GM21423 (cell line): ENCODE results near the gene OTUD6A.
"Not testable (repeated sequence)": the region's sequence is repeated elsewhere in the genome, so short reads cannot be mapped to it uniquely, and the experiment has no call there.

Source experiments
- ATAC-seq: cut with Tn5 transposase; IDR thresholded peaks from one replicate; pipeline ENCODE4 v1.9.1; 2021; ENCODE audit warnings: mild to moderate bottlenecking, moderate library complexity; ENCODE audit not compliant: unreplicated experiment

Gene OTUD6A

DNA sequence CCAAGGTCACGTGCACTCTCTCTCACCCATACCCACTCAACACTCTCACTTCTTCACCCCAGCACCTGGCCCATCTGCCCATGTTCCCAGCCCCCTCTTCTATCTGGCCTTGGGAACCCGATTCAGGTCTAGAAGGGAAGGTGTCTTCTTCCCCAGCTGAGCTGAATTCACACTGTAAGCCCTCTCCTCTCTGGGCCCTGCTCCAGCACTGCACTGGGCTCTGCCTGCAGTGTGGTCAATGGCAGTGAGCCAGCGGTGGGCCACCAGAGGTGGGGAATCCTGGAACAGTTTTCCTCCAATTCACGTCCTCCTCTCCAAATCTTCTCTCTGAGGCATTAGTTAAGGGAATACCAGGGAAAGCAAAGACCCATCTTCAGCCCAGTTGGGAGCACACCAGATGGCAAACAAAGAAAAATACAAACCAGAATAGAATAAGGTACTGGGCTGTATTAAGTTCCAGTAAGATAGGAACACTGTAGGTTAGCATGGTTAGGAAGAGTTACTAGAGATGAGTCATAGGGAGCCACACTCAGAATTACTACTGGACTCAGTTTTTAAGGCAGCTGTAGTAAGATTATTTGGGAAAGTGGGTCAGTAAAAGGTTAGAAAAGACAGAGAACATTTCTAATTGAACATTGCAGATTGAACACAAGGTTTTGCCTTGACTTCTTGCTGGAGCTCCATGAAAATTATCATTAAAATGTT, 17.6 kb upstream of the OTUD6A start:
- no peak for ATAC-seq

DNA sequence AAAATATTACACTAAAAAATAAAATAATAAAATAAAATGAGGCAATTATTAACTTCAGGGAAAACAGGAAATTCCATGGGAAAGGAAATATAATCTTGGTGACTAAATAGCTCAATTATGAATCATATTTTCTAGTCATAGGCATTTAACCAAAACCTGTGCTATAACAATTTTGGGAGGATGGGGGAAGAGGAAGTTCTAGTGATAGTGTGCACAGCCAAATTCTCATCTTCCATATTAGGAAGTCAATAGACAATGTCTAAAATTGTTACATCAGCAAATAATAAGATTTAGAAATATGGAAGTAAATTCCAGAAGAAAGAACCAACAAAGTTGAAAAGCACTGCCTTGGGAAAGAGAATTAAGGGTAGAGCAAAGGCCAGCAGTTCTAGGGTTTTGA, 15.3 kb upstream of the OTUD6A start:
- ATAC-seq: no peak

DNA sequence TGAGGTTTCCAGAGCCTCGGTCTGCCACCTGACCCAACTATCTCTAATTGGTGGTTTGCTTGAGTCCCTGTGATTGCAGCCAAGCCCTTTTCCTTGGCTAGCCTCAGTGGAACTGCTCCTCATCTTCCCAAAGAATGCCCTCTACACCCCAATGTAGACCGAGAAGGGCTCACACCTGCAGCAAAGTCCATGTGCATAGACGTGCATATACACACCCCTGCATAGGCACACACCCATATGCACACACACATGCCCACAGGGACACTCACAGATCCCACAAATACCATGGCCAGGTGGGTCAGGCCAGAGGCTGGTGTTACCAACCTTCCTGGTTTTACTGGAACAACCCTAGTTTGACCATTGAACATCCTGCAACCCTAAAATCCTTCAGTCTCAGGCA, 12.9 kb upstream of the OTUD6A start:
- ATAC-seq: no peak

DNA sequence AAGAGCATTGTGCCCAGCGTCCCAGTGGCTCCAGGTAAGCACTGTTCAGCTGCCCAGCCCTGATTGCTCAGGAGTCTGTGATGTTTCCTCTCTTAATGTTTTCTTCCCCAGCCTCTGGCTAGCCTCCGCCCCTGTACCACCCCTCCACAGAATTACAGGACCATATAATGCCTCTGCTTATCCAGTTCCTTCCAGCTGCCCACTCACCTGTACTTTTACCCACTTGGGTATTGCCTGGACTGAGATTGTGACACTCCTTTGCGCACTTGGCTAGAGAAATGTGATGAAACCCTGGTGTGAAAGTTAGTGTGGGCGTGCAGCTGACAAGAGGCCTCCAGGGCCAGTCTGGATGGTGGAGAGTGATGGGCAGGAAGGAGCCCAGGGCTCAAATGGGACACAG, 12.3 kb upstream of the OTUD6A start, which contains the start of gene AWAT2:
TSS of gene AWAT2 (minus strand) at position 14 of the 400 bp plus-strand sequence. CDS start at position 8, 6 bp downstream.
- no peak for ATAC-seq

DNA sequence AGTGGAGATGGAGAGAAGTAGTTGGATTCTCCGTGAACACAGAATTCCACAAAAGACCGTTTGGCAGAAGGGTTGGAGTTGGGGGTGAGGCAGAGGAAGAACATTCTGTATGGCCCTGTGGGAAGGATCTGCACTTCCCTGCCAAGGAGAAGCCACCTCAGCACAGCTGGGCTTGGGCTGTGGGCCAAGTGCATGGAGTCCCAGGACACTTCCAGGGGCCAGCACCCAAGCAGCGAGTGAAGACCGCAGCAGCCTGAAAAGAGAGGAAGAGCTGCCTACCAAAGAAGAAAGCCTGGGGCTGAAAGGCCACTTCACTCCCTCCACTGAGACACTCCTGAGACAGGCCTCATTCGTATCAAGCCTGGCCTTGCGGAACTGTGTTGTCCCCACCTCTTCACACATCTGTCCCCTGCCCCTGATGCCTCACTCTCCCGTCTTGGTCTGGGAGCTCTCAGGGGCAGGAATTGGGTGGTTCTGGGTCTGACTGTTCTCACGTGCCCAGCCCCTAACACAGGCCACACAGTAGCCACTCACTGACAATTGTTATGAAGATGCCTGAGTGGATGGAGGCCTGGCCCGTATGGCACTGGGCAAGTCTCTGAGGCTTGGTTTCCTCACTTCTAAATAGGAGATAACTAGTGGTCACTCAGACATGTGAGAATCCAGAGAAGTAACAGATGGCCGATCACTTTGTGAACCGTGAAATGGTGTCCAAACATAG, 9.2 kb upstream of the OTUD6A start:
- no peak for ATAC-seq

DNA sequence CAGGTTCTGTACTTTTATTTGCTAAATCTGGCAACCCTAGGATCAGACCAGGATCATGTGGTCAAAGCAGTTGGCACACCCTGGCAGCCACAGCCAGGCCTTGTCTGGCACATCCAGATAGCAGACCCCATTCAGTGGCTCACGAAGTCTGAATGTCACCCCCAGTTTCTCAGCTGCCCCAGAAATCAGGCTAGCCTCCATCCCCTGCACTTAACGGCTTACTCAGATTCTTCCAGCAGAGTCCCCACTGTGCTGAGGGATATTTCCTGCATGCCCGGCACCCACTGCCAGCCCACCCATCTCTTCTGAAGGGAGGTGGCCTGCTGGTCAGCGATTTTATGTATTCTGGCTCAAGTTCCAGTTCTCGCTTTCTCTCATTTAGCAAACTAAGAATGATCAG, 7.9 kb upstream of the OTUD6A start:
- no peak for ATAC-seq

DNA sequence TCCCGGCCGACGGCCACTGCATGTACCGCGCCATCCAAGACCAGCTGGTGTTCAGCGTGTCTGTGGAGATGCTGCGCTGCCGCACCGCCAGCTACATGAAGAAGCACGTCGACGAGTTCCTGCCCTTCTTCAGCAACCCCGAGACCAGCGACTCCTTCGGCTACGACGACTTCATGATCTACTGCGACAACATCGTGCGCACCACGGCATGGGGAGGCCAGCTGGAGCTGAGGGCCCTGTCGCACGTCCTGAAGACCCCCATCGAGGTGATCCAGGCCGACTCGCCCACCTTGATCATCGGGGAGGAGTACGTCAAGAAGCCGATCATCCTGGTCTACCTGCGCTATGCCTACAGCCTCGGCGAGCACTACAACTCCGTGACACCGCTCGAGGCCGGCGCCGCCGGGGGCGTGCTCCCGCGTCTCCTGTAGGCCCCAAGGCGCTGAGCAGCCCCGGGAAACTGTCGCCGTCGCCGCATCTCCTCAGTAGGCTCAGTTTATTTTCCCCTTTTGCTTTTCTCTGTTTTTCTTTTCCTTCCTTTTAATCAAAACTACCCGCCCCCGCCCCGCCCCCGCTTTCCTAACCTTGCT, 799 bp downstream of the OTUD6A start:
- no peak for ATAC-seq

DNA sequence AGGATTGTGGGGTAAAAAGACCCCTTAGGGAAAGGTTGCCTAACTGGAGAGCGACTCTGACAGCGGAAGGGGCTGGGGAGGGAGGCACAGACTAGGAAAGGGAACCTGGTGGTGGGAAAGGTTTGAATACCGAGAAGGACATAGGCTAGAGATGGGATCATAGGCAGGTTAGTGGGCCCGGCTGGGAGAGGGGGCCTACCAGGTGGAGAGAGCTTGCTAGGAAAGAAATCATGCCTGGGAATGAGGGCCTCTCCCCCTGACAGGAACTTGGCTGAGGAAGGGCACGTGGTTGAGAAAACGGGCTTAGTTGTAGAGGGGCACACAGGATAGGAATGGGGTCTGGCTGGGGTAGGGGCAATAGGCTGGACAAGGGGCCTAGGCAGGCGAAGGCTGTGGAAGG, 4.4 kb downstream of the OTUD6A start:
- ATAC-seq: no peak

DNA sequence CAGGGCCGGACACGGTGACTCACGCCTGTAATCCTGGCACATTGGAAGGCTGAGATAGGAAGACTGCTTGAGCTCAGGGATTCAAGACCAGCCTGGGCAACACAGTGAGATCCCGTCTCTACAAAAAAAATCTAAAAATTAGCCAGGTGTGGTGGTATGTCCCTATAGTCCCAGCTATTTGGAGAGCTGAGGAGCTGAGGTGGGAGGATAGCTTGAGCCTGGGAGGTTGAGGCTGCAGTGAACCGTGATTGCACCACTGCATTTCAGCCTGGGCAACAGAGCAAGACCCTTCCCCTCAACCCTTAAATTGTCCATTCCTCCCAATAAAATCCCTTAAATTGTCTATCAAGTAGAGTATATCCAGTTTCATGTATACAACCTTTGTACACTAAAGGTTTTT, 17.0 kb downstream of the OTUD6A start:
- no peak for ATAC-seq

DNA sequence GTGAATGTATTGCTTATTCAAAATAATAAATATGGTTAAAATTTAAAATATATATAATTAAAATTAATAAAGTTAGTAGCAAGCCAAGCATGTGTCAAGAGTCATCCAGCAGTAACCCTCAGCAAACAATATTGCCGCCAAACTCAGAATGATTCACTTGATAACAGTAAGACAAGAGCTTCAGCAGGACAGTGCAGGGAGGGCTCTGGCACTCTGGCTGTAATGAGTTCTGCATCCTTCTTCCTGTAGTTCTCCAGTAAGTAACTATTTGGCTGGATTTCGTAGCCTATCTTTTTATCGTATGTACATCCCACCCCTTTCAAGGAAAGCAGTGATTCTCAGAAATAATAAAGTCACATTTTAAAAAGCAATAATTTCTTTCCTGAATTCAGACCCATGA, 17.6 kb downstream of the OTUD6A start:
- ATAC-seq: no peak

DNA sequence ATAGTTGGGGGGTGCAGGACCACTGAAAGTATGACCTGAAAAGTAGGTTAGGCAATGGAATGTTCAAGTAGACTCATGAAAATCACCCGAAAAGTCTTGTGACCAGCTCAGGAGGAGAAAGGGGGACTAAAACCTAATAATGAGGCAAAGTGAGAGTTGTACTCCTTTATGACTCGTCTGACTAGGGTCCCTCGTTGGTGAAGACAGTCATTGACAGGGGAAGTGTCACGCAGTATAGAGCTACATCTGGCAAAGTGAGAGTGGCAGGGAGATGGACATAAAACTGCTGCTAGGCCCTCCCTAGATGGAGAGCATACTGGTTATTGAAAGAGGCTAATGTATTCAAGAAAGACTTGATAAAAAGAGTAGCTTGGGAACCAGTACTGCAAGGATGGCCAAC, 20.5 kb downstream of the OTUD6A start:
- ATAC-seq: no peak

DNA sequence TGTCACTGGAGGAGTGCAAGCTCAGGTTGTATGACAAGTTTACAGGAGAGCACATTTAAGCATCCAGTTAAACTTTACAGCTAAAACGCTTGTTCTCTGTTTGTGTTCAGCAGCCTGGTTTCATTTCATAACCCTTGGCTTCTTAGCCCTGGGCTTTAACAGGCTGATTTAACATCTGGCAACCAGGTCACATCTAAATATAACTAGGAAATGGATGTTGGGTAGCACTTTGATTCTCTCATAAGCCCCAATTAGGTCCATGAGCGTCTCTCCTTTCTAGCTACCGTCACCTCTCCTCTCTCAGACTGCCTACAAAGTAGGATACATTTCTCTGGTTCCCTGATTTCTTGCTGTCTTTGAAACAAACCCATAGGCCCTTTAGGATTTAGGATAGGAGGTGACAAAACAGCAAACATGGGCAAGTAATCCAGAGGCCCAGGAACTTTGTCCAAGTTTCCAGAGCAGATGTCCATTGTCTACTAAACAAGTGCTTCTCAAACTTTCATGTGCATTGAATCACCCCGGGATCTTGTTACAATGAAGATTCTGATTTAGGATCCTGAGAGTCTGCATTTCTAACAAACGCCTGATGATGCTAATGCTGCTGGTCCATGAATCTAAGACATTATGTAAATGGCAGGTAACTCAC, 22.5 kb downstream of the OTUD6A start:
- ATAC-seq: no peak

DNA sequence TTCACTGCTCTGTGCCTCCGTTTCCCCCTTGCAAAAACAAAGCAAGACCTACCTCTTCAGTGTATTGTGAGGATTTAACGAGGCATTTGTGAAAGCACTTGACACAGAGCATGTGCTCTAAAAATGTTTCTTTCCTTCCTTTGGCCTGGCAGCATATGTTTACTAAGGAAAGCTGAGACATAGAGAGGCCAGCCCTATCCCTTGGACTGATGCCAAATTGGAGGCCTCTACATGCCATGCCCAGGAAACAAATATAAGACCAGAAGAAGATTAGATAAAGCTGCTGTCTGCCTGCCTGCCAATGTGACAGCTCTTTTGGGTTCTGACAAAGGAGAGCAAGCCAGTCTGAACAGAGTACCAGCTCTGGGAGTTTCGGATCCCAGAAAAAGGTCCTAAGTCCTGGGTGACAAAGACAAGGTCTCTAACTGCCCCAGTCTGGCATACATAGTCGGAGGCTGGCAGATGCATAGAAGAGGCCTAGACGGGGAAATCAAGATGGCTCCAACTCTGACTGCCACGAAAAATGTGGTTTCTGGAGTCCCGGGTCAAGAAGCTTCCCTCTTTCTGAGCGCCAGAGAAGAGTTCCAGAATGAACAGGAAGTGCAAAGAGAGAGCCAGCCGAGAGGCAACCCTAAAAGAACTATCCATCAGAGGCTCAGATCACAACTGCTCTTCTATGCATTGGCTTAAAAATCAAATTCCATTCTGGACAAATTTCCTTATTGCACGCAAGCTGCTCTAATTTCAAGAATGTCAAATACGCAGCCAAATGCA, 25.8 kb downstream of the OTUD6A start:
- ATAC-seq: no peak

DNA sequence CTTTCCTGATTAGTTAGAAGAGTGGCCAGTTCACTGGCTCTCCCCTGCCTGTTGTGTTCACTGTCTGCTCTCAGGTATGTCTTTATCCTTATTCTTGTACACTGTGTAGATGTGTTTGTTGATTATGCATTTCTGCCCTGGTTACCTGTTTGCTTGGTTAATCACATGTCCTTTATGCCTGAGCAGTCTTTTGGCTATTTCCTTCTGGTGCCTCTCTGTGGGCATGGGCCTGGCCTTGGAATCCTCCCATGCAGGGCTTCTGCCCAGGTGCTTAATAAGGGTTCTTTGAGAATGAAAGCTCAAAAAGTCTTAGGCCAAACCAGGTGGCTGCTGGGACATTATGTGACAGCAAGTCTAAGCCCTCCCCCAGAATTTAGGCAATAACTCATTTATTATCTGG, 26.5 kb downstream of the OTUD6A start:
- ATAC-seq: no peak

DNA sequence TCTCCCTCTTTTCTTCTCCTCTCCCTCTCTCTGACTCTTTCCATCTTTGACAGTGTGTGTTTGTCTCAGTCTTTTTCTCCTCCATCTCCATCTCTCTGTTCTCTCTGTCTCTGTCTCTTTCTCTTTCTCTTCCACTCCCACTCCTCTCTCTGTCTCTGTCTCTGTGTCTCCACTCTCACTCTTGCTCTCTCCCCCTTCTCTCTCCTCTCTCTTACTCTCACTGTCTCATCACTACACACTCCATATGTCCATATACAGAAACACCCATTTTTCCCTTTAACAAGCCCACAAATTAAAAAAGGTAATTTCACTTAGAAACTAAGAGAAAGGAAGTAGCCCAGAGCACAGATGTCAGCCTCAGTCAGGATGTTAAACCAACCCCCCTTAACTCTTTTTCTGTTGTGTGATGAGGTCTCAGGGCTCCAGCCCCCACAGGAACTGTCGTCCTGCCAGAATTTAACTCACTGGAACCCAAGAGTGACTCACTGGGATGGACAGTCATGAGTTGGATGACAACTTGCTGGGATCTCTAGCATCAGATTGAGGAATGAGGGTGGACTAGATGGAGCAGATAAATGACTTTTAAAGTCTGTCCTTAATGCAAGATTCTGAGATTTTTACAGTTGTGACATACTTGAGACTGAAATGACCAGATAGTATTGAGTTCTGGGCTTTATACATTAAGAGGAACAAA, 27.5 kb downstream of the OTUD6A start:
- ATAC-seq: no peak

DNA sequence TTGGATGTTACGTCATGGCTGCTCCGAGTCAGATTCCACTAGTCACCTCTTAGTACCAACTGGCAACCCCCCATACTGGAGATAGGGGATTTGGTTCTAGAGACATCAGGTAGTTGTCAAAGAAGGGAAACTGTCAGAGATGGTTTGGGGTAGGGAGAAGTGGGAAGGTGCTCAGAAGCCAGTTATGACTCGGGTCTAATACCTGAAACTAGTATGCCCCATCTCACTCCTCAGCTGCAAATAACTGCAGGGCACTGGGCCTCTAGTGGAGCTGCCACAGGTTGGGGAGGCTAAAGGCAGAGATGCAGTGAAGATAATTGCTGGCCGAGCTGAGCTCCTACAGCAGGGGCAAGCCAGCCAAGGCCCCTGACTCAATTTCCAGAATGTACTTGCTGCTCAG, 30.0 kb downstream of the OTUD6A start:
- no peak for ATAC-seq

DNA sequence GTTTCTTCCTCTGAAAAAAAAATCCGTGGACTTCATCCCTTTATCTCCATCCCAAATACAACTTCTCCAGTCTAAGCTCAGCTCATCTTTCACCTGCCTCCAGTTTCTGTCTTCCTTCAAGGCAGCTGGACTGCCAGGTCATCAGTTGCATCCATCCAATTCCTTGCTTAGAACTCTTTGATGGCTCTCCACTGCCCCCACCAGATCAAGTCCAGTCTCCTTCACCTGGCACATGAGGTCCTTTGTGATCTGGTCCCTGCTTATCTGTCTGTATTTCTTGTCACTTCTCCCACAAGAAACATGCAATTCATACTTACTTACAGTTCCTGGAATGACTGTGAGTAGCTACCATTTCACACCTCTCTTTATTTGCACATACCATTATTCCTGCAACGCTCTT, 33.8 kb downstream of the OTUD6A start:
- ATAC-seq: no peak

DNA sequence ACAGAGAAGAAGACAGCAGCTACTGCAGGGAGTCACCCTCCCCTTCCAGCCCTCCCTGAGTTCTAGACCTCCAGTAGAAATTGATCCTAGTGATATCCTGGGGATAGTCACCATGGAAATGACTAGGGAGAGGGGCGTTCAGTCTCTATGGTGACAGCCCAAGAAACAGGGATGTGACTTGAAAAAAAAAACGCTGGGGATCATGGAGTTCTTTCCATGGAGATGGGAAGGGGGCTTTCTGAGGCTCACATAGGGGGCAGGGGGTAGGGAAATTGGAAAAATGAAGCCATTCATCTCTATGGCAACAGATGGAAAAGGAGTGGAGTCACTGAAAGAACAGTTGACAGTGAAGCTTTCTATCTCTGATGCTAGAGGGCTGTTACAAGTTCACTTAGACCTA, 43.0 kb downstream of the OTUD6A start:
- ATAC-seq: no peak

DNA sequence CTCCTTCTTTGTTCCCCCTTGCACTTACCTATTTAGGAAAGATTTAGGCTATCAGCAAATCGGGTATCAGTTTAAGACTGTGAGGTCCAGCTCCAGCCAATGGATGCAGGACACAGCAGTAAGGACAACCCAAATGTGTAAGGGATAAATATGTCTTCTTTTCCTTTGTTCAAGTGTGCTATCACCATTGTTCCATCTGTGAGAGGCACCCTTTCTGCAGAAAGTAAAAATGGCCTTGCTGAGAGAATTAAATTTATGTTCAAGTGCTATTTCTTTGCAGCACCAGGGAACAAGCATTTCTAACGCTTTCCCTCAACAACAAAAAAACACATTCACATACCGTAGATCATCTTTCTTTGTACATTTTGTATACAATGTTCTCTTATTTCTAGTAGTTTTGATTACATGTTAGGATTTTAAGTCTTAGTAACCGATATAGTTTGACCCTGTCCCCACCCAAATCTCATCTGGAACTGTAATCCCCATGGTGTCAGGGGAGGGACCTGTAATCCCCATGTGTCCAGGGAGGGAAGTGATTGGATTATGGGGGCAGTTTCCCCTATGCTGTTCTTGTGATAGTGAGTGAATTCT, 49.3 kb downstream of the OTUD6A start:
- ATAC-seq: not testable (repeated sequence)
